Lower lobe of right lung (tissue), 2 donors: ENCODE results near the gene CYS1. TPM values are rescaled to one million over a fixed set of nuclear protein-coding genes. Genes with fewer than 3 reads are reported as not detected.
"Not testable (repeated sequence)": the region's sequence is repeated elsewhere in the genome, so short reads cannot be mapped to it uniquely, and the experiment has no call there.

Source experiments
- ATAC-seq, 2 donors: fragments of 200-7000 bp; cut with Tn5 transposase; one replicate each; pipeline ENCODE4 v1.9.1; 2020 to 2022; ENCODE audit warnings: mild to moderate bottlenecking in 2 of 2, moderate library complexity in 2 of 2
- DNase-seq: peaks from one replicate; pipeline ENCODE4 v3.0.0-alpha.2; 2020
- H3K27ac ChIP-seq: fragments of 200-600 bp; one replicate; pipeline ENCODE4 v1.8.0; 2022
- H3K27me3 ChIP-seq: fragments of 200-600 bp; one replicate; pipeline ENCODE4 v1.8.0; 2022; ENCODE audit warnings: low read depth
- H3K36me3 ChIP-seq: fragments of 200-600 bp; one replicate; pipeline ENCODE4 v1.8.0; 2022; ENCODE audit warnings: mild to moderate bottlenecking
- H3K4me1 ChIP-seq: fragments of 200-600 bp; one replicate; pipeline ENCODE4 v1.8.0; 2022
- H3K4me3 ChIP-seq: fragments of 200-600 bp; one replicate; pipeline ENCODE4 v1.8.0; 2022; ENCODE audit warnings: mild to moderate bottlenecking
- H3K9me3 ChIP-seq: fragments of 200-600 bp; one replicate; pipeline ENCODE4 v1.8.0; 2022
- intact Hi-C: fragments of 100-400 bp; cut with DNase I; formaldehyde crosslinking; loops from one replicate; pipeline ENCODE4 v1.11.0; 2022
- total RNA-seq: library from RNA; stranded (reverse); fragmentation: NEBNext Ultra II Directional; extraction: Animal tissue kit (Norgen Biotek cat#: 25700); gene quantifications from one replicate; pipeline ENCODE4 v1.2.1, GENCODE V29; 2021
- TF ChIP-seq, protein P1 (sequence below): fragments of 200-600 bp; IDR thresholded peaks from one replicate; pipeline ENCODE4 v1.8.0; 2022; ENCODE audit warnings: antibody characterized with exemption, mild to moderate bottlenecking
- donor health status: DM: no; HTN: yes; CAD: no; lungs with severe emphysema.

CYS1 gene
- total RNA-seq, 1 donor from 2014 or later = 2.6 TPM

DNA sequence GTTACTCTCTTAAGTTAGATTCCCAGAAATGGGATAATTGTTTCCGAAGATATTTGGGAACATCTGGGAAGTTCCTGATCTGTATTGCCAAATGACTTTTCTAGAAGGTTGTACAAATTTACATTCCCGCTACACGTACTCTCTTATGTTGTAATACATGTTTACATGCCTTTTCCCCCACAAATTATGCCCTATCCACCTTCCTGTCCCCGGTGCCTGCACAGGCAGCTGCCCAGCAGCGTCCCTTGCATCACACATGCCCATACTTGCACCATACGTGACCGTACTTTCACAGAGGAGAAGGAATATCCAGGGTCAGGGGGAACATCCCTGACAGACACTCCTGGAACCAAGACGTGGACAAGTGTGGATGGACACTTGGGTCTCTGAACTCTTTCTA, 61.0 kb downstream of the CYS1 start:
- no peaks in the 10 kb centered on the region for H3K36me3 ChIP-seq
- ATAC-seq = peak; percentile 60 to 70
- H3K4me1 ChIP-seq = peaks cover 19% of the 10 kb centered on the region
- H3K27ac ChIP-seq = no peak overlapping the region
- H3K9me3 ChIP-seq = no peaks in the 10 kb centered on the region
- TF ChIP-seq, protein P1, sequence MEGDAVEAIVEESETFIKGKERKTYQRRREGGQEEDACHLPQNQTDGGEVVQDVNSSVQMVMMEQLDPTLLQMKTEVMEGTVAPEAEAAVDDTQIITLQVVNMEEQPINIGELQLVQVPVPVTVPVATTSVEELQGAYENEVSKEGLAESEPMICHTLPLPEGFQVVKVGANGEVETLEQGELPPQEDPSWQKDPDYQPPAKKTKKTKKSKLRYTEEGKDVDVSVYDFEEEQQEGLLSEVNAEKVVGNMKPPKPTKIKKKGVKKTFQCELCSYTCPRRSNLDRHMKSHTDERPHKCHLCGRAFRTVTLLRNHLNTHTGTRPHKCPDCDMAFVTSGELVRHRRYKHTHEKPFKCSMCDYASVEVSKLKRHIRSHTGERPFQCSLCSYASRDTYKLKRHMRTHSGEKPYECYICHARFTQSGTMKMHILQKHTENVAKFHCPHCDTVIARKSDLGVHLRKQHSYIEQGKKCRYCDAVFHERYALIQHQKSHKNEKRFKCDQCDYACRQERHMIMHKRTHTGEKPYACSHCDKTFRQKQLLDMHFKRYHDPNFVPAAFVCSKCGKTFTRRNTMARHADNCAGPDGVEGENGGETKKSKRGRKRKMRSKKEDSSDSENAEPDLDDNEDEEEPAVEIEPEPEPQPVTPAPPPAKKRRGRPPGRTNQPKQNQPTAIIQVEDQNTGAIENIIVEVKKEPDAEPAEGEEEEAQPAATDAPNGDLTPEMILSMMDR = no peak
- H3K27me3 ChIP-seq = no peaks in the 10 kb centered on the region
- H3K4me3 ChIP-seq = no peak overlapping the region
- peak; percentile 63 for DNase-seq
- intact Hi-C loops = no loop called here

DNA sequence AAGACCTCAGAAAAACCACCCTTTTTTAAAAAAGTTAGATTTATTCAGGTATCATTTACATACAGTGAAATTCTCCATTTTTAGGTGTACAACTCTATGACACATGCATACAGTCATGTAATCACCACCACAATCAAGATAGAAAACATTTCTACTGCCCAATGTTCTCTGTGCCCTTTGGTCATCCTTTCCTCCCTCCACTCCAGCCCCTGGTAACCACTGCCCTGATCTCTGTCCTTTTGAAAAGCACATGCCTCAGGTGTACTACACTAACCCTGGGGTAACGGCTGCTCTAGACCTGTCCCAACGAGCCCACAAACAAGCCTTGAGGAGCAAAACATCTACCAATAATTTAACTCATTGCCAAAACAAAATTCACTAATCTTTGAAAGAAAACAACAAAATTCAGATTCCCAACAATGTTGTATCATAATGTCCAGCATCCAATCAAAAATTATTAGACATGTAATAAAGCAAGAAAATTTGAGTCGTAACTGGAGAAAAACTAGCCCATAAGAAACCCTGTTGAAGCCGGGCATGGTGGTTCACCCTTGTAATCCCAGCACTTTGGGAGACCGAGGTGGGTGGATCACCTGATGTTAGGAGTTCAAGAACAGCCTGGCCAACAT, 62.8 kb downstream of the CYS1 start:
- Histone ChIP-seq H3K27me3 (no peaks in the 10 kb centered on the region), H3K4me3 (no peak overlapping the region), H3K27ac (no peak overlapping the region), H3K36me3 (no peaks in the 10 kb centered on the region), H3K4me1 (peaks cover 19% of the 10 kb centered on the region), H3K9me3 (no peaks in the 10 kb centered on the region)
- TF ChIP-seq, protein P1 = no peak
- intact Hi-C loops = no loop called here
- DNase-seq (peak; percentile 17), ATAC-seq (no peak)

DNA sequence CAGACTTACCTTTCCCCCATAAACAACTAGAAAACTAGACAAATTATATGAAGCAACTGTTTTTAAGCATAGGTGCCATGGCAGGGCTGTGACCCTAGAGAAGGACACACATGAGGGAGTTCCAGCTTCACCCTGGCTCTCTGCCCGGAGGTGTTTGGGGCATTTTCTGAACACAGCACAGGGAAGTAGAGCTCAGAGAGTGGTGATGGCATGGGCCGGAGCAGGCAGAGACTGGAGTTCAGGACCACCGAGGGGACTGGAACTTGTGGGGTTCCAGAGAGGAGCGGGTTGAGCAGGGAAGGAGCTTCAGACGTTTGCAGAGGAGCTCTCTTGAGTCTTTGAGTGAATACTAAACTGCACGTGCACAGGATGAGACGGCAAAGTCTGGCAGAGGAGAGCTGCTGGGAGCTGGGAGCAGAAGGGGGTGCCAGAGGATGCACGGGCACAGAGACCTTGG, 63.4 kb downstream of the CYS1 start:
- Histone ChIP-seq H3K4me3 (no peak overlapping the region), H3K4me1 (peaks cover 19% of the 10 kb centered on the region), H3K27ac (no peak overlapping the region), H3K36me3 (no peaks in the 10 kb centered on the region), H3K27me3 (no peaks in the 10 kb centered on the region), H3K9me3 (no peaks in the 10 kb centered on the region)
- TF ChIP-seq, protein P1 = no peak
- ATAC-seq (no peak), DNase-seq (peak; percentile 19)
- intact Hi-C loops = no loop called here

DNA sequence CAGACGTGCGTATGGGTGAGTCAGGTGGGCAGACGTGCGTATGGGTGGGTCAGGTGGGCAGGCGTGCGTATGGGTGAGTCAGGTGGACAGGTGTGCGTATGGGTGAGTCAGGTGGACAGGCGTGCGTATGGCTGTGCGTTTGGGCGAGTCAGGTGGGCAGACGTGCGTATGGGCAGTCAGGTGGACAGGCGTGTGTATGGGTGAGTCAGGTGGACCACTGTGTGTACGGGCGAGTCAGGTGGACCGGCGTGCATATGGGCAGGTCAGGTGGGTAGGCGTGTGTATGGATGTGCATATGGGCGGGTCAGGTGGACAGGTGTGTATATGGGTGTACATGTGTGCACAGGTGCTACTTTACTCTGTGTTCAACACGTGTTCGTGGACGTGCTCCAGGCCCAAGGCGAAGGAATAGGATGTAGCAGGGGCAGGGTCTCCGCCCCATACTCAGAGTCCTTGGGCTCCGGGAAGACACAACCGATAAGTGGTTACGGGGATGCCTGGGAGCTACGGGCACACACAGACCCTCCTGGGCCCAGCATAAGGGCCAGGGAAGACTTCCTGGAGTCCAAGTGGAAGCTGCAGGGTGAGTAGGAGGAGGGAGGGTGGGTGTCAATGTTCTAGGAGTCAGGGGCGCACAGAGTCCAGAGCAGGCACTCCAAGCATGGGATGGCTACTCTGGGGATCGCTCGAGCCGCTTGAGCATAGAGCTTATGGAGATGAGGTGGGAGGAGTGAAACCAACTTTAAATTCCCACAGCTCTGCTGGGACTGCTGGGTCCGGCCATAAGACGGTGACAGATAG, 64.0 kb downstream of the CYS1 start:
- no peak overlapping the region for H3K27ac ChIP-seq
- DNase-seq (peak; percentile 41), ATAC-seq (no peak)
- no peak overlapping the region for H3K4me3 ChIP-seq
- intact Hi-C loops = no loop called here
- H3K4me1 ChIP-seq = peaks cover 19% of the 10 kb centered on the region
- H3K9me3 ChIP-seq = no peaks in the 10 kb centered on the region
- TF ChIP-seq, protein P1 = no peak
- no peaks in the 10 kb centered on the region for H3K27me3 ChIP-seq
- H3K36me3 ChIP-seq = no peaks in the 10 kb centered on the region

DNA sequence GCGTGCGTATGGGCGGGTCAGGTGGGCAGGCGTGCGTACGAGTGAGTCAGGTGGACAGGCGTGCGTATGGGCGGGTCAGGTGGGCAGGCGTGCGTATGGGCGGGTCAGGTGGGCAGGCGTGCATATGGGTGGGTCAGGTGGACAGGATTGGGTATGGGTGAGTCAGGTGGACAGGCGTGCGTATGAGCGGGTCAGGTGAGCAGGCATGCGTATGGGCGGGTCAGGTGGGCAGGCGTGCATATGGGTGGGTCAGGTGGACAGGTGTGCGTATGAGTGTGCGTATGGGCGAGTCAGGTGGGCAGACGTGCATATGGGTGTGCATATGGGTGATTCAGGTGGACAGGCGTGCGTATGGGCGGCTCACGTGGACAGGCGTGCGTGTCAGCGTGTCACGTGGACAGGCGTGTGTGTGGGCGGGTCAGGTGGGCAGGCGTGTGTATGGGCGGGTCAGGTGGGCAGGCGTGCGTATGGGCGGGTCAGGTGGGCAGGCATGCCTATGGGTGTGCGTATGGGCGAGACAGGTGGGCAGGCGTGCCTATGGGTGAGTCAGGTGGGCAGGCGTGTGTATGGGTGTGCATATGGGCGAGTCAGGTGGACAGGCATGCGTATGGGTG, 64.7 kb downstream of the CYS1 start:
- ATAC-seq, H3K4me3 ChIP-seq, intact Hi-C loops, H3K27me3 ChIP-seq, H3K9me3 ChIP-seq, H3K36me3 ChIP-seq, H3K27ac ChIP-seq: not testable (repeated sequence)
- DNase-seq = peak; percentile 20
- H3K4me1 ChIP-seq = peaks cover 19% of the 10 kb centered on the region
